ENCODE results near the gene SLC41A3. TPM values are rescaled to one million over a fixed set of nuclear protein-coding genes. Genes with fewer than 3 reads are reported as not detected.

SLC41A3 gene
- total and polyA plus RNA-seq, 2 of the 4 experiments (the other 2 are of a cell fraction) = 30.5 to 43.5 TPM

DNA sequence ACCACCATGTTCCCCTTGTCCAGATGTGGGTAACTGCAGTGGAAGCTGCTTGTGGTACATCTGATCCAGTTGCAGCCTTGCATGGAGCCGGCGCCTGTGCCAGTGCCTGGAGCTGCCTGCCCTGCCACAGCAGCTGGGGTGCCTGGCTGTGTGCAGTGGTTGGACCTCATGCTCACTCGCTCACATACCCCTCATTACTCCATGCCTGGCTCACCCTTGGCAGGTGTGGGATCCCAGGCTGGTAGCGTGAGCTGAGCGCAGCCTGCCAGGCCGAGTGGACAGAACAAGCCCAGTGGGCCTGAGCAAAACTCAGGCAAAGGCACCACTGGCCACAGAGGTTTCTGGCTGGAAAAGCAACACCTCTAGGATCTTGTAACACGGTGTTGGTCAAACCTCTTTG lies 79.2 kb downstream of the SLC41A3 start:
- Histone ChIP-seq H4K20me1 (ENCODE audit: insufficient read depth, low read length) (no peaks in the 10 kb centered on the region), H3K18ac (ENCODE audit: low read depth, low read length) (no peak overlapping the region), H2AFZ (replicated peaks; ENCODE audit: low read length, poor library complexity) (no peak overlapping the region), H3K14ac (replicated peaks; ENCODE audit: low read depth, low read length) (no peak overlapping the region), H3K4me3 (ENCODE audit: insufficient read depth, low read depth, low read length) (no peak overlapping the region), H3K9me3 (ENCODE audit: control insufficient read depth, insufficient read depth, low read length) (no peaks in the 10 kb centered on the region), H3K36me3 (ENCODE audit: control insufficient read depth, insufficient read depth, low read length) (peaks cover 8% of the 10 kb centered on the region), H4K91ac (ENCODE audit: insufficient read depth, low read depth, low read length) (no peak overlapping the region), H2BK120ac (ENCODE audit: low read depth, low read length) (no peak overlapping the region), H3K4me1 (ENCODE audit: control insufficient read depth, insufficient read depth, low read length) (peaks cover 2% of the 10 kb centered on the region; the same call in 1 of the 2 replicates), H3K56ac (ENCODE audit: extremely low read depth, insufficient read depth, low read length) (no peak overlapping the region), H3K9ac (ENCODE audit: low read depth, low read length) (no peak overlapping the region), H2BK20ac (ENCODE audit: low read depth, low read length) (no peak overlapping the region), H3K4me2 (ENCODE audit: low read depth, low read length) (no peak overlapping the region), H3K27me3 (ENCODE audit: control insufficient read depth, insufficient read depth, low read length) (no peaks in the 10 kb centered on the region), H2AK5ac (ENCODE audit: low read depth, low read length) (no peak overlapping the region), H3K79me1 (ENCODE audit: low read depth in 1 of 2, low read length in 2 of 2) (no peaks in the 10 kb centered on the region), H2BK5ac (ENCODE audit: low read depth, low read length, poor library complexity, severe bottlenecking) (no peak overlapping the region), H4K5ac (ENCODE audit: low read depth, low read length) (no peak overlapping the region), H4K8ac (ENCODE audit: low read depth in 2 of 2, low read length in 2 of 2) (no peak overlapping the region), H3K4ac (ENCODE audit: low read depth, low read length) (no peak overlapping the region), H3K23ac (ENCODE audit: low read depth, low read length) (no peak overlapping the region), H2BK15ac (ENCODE audit: low read depth, low read length) (no peak overlapping the region), H2AK9ac (replicated peaks; ENCODE audit: low read depth, low read length, poor library complexity) (no peak overlapping the region), H3K27ac (ENCODE audit: insufficient read depth, low read length) (no peak overlapping the region), H3K9me1 (ENCODE audit: insufficient read depth, low read length) (peaks cover 11% of the 10 kb centered on the region)
- dilution Hi-C loops (cut with HindIII; ENCODE audit: low sequenced_read_pairs, unreplicated experiment) (no loop called here), intact Hi-C loops (cut with micrococcal nuclease) (no loop called here), in situ Hi-C loops (cut with MboI; ENCODE audit: low sequenced_read_pairs) (no loop called here)
- DNase-seq (no peak), ATAC-seq (ENCODE audit: low read depth) (no peak)
- BruUV-seq (replicated peaks) = no TSS peak
- POLR2A ChIA-PET (ENCODE audit: unreplicated experiment) = no interaction called here
- CTCF ChIA-PET = no interaction called here
- TF ChIP-seq CHD1 (IDR thresholded peaks at IDR 0.05; ENCODE audit: low read depth, low read length) (no peak), RFX5 (IDR thresholded peaks at IDR 0.05; ENCODE audit: low read depth, low read length) (no peak), BHLHE40 (IDR thresholded peaks at IDR 0.05; ENCODE audit: low read depth, low read length) (no peak), NFE2L2 (IDR thresholded peaks at IDR 0.05; ENCODE audit: low read depth, low read length) (no peak), USF2 (IDR thresholded peaks at IDR 0.05; ENCODE audit: low read depth, low read length) (no peak), CTCF (conservative IDR thresholded peaks at IDR 0.05; ENCODE audit: low read depth, low read length) (no peak), POLR2A (IDR thresholded peaks at IDR 0.05; ENCODE audit: low read depth, low read length) (no peak), FOS (IDR thresholded peaks at IDR 0.05; ENCODE audit: low read depth, low read length) (no peak), SMC3 (IDR thresholded peaks at IDR 0.05; ENCODE audit: low read depth, low read length) (no peak), CEBPB (IDR thresholded peaks at IDR 0.05; ENCODE audit: low read depth, low read length) (no peak), MAFK (IDR thresholded peaks at IDR 0.05; ENCODE audit: low read depth, low read length) (no peak), RCOR1 (IDR thresholded peaks at IDR 0.05; ENCODE audit: insufficient replicate concordance, low read length) (no peak), RAD21 (IDR thresholded peaks at IDR 0.05; ENCODE audit: low read length) (no peak), MAZ (IDR thresholded peaks at IDR 0.05; ENCODE audit: borderline replicate concordance, low read depth, low read length) (no peak), MXI1 (IDR thresholded peaks at IDR 0.05; ENCODE audit: borderline replicate concordance, low read depth, low read length) (no peak)
- TF ChIP-seq, protein P1, sequence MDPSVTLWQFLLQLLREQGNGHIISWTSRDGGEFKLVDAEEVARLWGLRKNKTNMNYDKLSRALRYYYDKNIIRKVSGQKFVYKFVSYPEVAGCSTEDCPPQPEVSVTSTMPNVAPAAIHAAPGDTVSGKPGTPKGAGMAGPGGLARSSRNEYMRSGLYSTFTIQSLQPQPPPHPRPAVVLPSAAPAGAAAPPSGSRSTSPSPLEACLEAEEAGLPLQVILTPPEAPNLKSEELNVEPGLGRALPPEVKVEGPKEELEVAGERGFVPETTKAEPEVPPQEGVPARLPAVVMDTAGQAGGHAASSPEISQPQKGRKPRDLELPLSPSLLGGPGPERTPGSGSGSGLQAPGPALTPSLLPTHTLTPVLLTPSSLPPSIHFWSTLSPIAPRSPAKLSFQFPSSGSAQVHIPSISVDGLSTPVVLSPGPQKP (IDR thresholded peaks at IDR 0.05; ENCODE audit: borderline replicate concordance, low read depth, low read length) = no peak
- 80% methylated on average over 2 of the region's 7 CpGs; no CpG with 5 or more reads in 1 of the 2 experiments for WGBS, 2 experiments (ENCODE audit: extremely low coverage in 2 of 2, insufficient read length in 1 of 2)

Measured in IMR-90 (cell line).